WTC11 (cell line): ENCODE results near the gene PGRMC2. TPM values are rescaled to one million over a fixed set of nuclear protein-coding genes. Genes with fewer than 3 reads are reported as not detected.

ENCODE experiments used
- ATAC-seq: fragments of 200-7000 bp; cut with Tn5 transposase; 2 replicates; pipeline ENCODE4 v1.10.0; 2021; ENCODE audit warnings: mild to moderate bottlenecking, moderate library complexity
- CTCF ChIA-PET: fragments of 300-600 bp; sonication (Branson Sonifier 250); formaldehyde crosslinking; loops from one replicate; lab custom pipeline; 2021; ENCODE audit warnings: antibody characterized with exemption; lab: Charles Lee
- POLR2A ChIA-PET: fragments of 350-600 bp; sonication (Branson Sonifier 250); formaldehyde crosslinking; loops from one replicate; lab custom pipeline; 2021; ENCODE audit warnings: antibody characterized with exemption; lab: Charles Lee
- DNase-seq: peaks from one replicate; pipeline ENCODE4 v3.0.0; 2021; ENCODE audit warnings: low spot score
- H3K27ac Mint-ChIP-seq: 2 replicates; pipeline ENCODE4 v1.8.0; 2021; ENCODE audit warnings: mixed read lengths
- H3K27me3 Mint-ChIP-seq: 2 replicates; pipeline ENCODE4 v1.8.0; 2021; ENCODE audit warnings: low read depth, mild to moderate bottlenecking, moderate library complexity, mixed read lengths
- H3K36me3 Mint-ChIP-seq: 2 replicates; pipeline ENCODE4 v1.8.0; 2021; ENCODE audit warnings: mixed read lengths
- H3K4me1 Mint-ChIP-seq: 2 replicates; pipeline ENCODE4 v1.8.0; 2022; ENCODE audit warnings: mixed read lengths
- H3K4me3 Mint-ChIP-seq: 2 replicates; pipeline ENCODE4 v1.8.0; 2021; ENCODE audit warnings: mild to moderate bottlenecking, moderate library complexity, mixed read lengths
- H3K9me3 Mint-ChIP-seq: 2 replicates; pipeline ENCODE4 v1.8.0; 2021; ENCODE audit warnings: mixed read lengths
- GABPB1 ChIP-seq: sonication (generic); formaldehyde crosslinking; IDR thresholded peaks from 2 replicates; pipeline ENCODE4 v1.8.1; 2023; ENCODE audit warnings: mild to moderate bottlenecking, missing genetic modification reagents
- GTF2I ChIP-seq: fragments of 250-450 bp; sonication (Bioruptor Pico); conservative IDR thresholded peaks from 2 replicates; pipeline ENCODE4 v1.4.0; 2021; ENCODE audit warnings: mild to moderate bottlenecking
- HMGXB4 ChIP-seq: sonication (generic); formaldehyde crosslinking; IDR thresholded peaks from 2 replicates; pipeline ENCODE4 v1.8.1; 2023; ENCODE audit warnings: mild to moderate bottlenecking, moderate library complexity, missing genetic modification reagents
- IRF2 ChIP-seq: sonication (generic); formaldehyde crosslinking; IDR thresholded peaks from 2 replicates; pipeline ENCODE4 v1.8.0; 2022; ENCODE audit warnings: low read depth, missing genetic modification reagents, borderline replicate concordance
- NR1H2 ChIP-seq: sonication (generic); formaldehyde crosslinking; IDR thresholded peaks from 2 replicates; pipeline ENCODE4 v1.9.0; 2021; ENCODE audit warnings: mild to moderate bottlenecking, moderate library complexity, missing genetic modification reagents
- PRDM15 ChIP-seq: sonication (generic); formaldehyde crosslinking; IDR thresholded peaks from 2 replicates; pipeline ENCODE4 v1.8.0; 2022; ENCODE audit warnings: missing genetic modification reagents
- RORB ChIP-seq: fragments of 250-450 bp; sonication (Bioruptor Pico); IDR thresholded peaks from 2 replicates; pipeline ENCODE4 v1.9.0; 2021; ENCODE audit warnings: mild to moderate bottlenecking
- SMAD4 ChIP-seq: sonication (generic); formaldehyde crosslinking; IDR thresholded peaks from 2 replicates; pipeline ENCODE4 v1.8.0; 2022; ENCODE audit warnings: mild to moderate bottlenecking, missing genetic modification reagents
- SOX15 ChIP-seq: fragments of 250-450 bp; sonication (Bioruptor Pico); IDR thresholded peaks from 2 replicates; pipeline ENCODE4 v1.9.0; 2021; ENCODE audit warnings: mild to moderate bottlenecking
- STAT6 ChIP-seq: sonication (generic); formaldehyde crosslinking; conservative IDR thresholded peaks from 2 replicates; pipeline ENCODE4 v1.8.1; 2023; ENCODE audit warnings: mild to moderate bottlenecking, low read depth, missing genetic modification reagents, moderate library complexity
- TEAD4 ChIP-seq: sonication (generic); formaldehyde crosslinking; IDR thresholded peaks from 2 replicates; pipeline ENCODE4 v1.8.0; 2022; ENCODE audit warnings: mild to moderate bottlenecking, missing genetic modification reagents
- TP53 ChIP-seq: sonication (generic); formaldehyde crosslinking; IDR thresholded peaks from 2 replicates; pipeline ENCODE4 v1.8.1; 2023; ENCODE audit warnings: mild to moderate bottlenecking, missing genetic modification reagents
- ZBTB21 ChIP-seq: sonication (generic); formaldehyde crosslinking; IDR thresholded peaks from 2 replicates; pipeline ENCODE4 v1.8.1; 2023; ENCODE audit warnings: mild to moderate bottlenecking, missing genetic modification reagents, borderline replicate concordance
- ZNF232 ChIP-seq: sonication (generic); formaldehyde crosslinking; IDR thresholded peaks from 2 replicates; pipeline ENCODE4 v1.8.0; 2022; ENCODE audit warnings: mild to moderate bottlenecking, missing genetic modification reagents
- ZNF281 ChIP-seq: sonication (generic); formaldehyde crosslinking; IDR thresholded peaks from 2 replicates; pipeline ENCODE4 v1.8.0; 2023; ENCODE audit warnings: mild to moderate bottlenecking, missing genetic modification reagents
- ZNF317 ChIP-seq: sonication (generic); formaldehyde crosslinking; IDR thresholded peaks from 2 replicates; pipeline ENCODE4 v1.8.1; 2023; ENCODE audit warnings: low read depth, mild to moderate bottlenecking, moderate library complexity, missing genetic modification reagents, borderline replicate concordance
- total RNA-seq: library from RNA; stranded (reverse); gene quantifications from 3 replicates; pipeline ENCODE4 v1.2.3, GENCODE V29; 2021
- TF ChIP-seq, protein P1 (sequence below): fragments of 250-450 bp; sonication (Bioruptor Pico); IDR thresholded peaks from 2 replicates; pipeline ENCODE4 v1.9.0; 2021; ENCODE audit warnings: mild to moderate bottlenecking
- TF ChIP-seq, protein P2 (sequence below): fragments of 200-600 bp; IDR thresholded peaks from 2 replicates; pipeline ENCODE4 v1.8.0; 2022; ENCODE audit warnings: antibody characterized with exemption
- TF ChIP-seq, protein P3 (sequence below): fragments of 250-450 bp; sonication (Bioruptor Pico); IDR thresholded peaks from 2 replicates; pipeline ENCODE4 v1.9.0; 2021; ENCODE audit warnings: moderate library complexity, mild to moderate bottlenecking, inconsistent platforms, borderline replicate concordance

Gene PGRMC2
- total RNA-seq, 1 experiment from 2014 or later: 68.2 TPM

DNA sequence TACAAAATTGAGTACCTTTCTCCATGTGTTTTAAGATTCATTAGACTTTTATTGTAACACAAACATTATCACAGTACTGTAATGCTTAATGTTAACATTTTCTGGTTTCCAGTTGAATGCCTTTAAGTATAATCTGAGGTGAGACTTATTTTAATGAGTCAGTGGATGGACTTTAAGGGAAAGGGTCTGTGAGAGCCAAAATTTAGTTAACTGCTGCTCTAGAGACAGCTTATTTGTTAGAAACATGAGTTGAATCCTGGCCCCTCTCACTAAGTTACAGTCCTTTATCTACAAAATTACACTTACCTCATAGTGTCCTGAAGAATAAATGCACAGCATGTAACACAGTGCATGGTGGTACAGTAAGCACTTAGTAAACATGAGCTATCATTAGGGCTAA, 66.0 kb downstream of the PGRMC2 start:
- Mint-ChIP-seq H3K27me3 (no peaks in the 10 kb centered on the region), H3K9me3 (no peaks in the 10 kb centered on the region), H3K4me1 (no peaks in the 10 kb centered on the region), H3K27ac (no peak overlapping the region), H3K4me3 (no peak overlapping the region), H3K36me3 (no peaks in the 10 kb centered on the region)
- ATAC-seq (no peak), DNase-seq (no peak)
- TF ChIP-seq TP53 (CRISPR knock-in tag) (no peak), IRF2 (CRISPR knock-in tag) (no peak), ZNF317 (CRISPR knock-in tag) (no peak)
- POLR2A ChIA-PET: no interaction called here
- CTCF ChIA-PET: no interaction called here

DNA sequence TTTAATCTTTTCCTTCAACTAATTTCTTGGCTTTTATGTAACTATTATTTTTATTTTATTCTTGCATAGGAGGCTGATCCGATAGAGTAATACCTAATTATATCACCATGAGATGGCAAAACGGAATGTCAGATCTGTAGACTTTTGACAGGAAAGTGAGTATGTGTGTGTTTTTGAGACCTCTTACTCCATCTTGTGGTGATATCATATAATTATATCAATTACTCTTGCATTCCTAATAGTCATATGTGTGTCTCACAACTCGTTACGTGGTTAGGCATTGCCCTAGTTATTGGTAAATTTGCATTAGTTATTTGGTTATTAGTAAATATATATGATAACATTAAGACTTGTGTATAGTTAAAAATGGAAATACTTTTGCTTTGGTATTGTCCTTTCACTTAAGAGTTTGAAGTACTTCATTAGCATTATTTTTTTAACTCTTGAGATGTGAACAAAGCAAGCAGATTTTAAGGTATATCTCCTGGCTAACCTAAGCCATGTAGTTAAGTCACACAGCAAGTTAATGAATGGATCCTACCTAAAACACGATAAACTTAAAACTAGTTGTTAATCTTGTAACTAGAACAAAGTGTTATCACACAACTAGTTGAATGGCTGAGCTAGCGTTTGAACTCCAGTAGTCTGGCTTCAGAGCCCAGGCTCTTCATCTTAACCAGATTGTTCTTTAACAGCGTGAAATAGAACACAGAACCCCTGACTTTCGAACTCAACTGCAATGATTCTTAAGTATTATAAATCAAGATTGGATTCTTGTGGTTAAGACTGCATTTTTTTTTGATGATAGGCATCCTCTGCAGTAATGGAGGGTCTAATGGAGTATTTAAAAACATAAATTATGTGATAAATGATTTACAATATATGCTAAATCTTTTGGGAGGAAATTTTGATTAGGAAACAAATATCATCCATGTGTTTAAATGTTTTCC, 67.1 kb downstream of the PGRMC2 start:
- H3K4me1 Mint-ChIP-seq: no peaks in the 10 kb centered on the region
- peak; percentile 43; the same call in 1 of the 2 replicates for ATAC-seq
- H3K27me3 Mint-ChIP-seq: no peaks in the 10 kb centered on the region
- no peak for DNase-seq
- H3K4me3 Mint-ChIP-seq: no peak overlapping the region
- H3K9me3 Mint-ChIP-seq: no peaks in the 10 kb centered on the region
- POLR2A ChIA-PET: no interaction called here
- no peaks in the 10 kb centered on the region for H3K36me3 Mint-ChIP-seq
- CTCF ChIA-PET: interaction anchor here (0.7 kb wide), 1 partner anchor 9 kb away, joined by 3 read pairs; no protein-coding TSS in a partner anchor
- H3K27ac Mint-ChIP-seq: no peak overlapping the region
- no peak for TF ChIP-seq ZBTB21
- TF ChIP-seq ZNF281: no peak
- TF ChIP-seq TEAD4 (CRISPR knock-in tag): no peak
- no peak for TF ChIP-seq PRDM15
- TF ChIP-seq SMAD4 (CRISPR knock-in tag): no peak
- no peak for TF ChIP-seq SOX15 (CRISPR knock-in tag)
- TF ChIP-seq NR1H2 (CRISPR knock-in tag): no peak
- TF ChIP-seq HMGXB4 (CRISPR knock-in tag): no peak
- TF ChIP-seq, protein P1, sequence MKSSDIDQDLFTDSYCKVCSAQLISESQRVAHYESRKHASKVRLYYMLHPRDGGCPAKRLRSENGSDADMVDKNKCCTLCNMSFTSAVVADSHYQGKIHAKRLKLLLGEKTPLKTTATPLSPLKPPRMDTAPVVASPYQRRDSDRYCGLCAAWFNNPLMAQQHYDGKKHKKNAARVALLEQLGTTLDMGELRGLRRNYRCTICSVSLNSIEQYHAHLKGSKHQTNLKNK (CRISPR knock-in tag): no peak
- TF ChIP-seq, protein P2, sequence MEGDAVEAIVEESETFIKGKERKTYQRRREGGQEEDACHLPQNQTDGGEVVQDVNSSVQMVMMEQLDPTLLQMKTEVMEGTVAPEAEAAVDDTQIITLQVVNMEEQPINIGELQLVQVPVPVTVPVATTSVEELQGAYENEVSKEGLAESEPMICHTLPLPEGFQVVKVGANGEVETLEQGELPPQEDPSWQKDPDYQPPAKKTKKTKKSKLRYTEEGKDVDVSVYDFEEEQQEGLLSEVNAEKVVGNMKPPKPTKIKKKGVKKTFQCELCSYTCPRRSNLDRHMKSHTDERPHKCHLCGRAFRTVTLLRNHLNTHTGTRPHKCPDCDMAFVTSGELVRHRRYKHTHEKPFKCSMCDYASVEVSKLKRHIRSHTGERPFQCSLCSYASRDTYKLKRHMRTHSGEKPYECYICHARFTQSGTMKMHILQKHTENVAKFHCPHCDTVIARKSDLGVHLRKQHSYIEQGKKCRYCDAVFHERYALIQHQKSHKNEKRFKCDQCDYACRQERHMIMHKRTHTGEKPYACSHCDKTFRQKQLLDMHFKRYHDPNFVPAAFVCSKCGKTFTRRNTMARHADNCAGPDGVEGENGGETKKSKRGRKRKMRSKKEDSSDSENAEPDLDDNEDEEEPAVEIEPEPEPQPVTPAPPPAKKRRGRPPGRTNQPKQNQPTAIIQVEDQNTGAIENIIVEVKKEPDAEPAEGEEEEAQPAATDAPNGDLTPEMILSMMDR: no peak
- no peak for TF ChIP-seq IRF2 (CRISPR knock-in tag)
- TF ChIP-seq STAT6: no peak
- TF ChIP-seq GTF2I: no peak
- TF ChIP-seq ZNF232: no peak
- TF ChIP-seq GABPB1: no peak
- TF ChIP-seq, protein P3, sequence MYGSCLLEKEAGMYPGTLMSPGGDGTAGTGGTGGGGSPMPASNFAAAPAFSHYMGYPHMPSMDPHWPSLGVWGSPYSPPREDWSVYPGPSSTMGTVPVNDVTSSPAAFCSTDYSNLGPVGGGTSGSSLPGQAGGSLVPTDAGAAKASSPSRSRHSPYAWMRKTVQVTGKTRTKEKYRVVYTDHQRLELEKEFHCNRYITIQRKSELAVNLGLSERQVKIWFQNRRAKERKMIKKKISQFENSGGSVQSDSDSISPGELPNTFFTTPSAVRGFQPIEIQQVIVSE (CRISPR knock-in tag): no peak
- TF ChIP-seq RORB: no peak
